ENCODE results near the gene HIF1AN. TPM values are rescaled to one million over a fixed set of nuclear protein-coding genes. Genes with fewer than 3 reads are reported as not detected.
A peak's percentile ranks its signal among the peaks of the same experiment; 100 is the strongest.

The HIF1AN gene
- total RNA-seq, 2 donors from 2014 or later, result 51.8 to 58.8 TPM

DNA sequence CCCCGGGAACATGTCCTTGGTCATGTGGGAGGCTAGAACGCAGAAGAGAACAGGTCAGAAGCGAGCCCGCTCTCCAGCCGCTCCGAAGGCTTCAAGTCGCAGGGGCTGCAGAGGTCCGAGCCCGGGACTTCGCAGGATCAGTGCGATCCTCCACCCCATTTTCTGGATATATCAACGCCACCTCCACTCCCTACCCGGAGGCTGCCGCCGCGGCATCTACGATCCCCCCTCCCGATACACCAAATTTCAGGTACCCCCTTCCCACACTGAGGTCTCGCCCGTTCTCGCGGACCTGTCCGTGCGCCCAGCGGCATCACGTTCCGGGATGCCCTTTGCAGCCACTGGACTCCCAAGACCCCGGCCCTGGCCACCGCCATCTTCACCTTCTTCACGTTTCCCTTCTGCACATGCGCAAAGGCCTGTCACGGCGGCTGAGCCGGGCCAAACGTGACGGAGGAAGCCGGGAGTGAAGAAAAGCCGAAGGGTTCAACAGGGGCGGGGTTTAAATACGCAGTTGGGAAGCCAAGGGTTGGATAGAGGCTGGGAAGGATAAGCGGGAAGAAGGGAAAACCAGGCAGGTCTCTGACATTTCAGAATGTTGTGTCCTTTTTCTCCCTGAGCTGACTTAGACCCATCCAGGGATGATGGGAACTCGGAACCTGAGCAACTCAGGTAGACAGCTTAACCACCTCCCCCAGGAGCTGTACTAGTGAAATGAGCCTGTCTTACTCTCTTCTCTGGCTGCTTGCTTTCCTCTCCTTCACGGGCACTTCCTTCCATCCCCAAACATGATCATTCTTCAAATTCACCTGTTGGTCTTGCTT is 6.1 kb upstream of the HIF1AN start, which contains the start of gene NDUFB8:
Gene NDUFB8, minus strand, starts transcription at position 397 of the 824 bp plus-strand sequence. Its CDS starts 20 bp downstream, at position 377.
- WGBS, 2 experiments (ENCODE audit: insufficient coverage in 1 of 2, insufficient read length in 1 of 2), result 2 to 7% methylated on average over 11 to 43 of the region's 43 CpGs
- Histone ChIP-seq H3K27me3 (ENCODE audit: control insufficient read depth, insufficient read depth, low read length, poor library complexity, severe bottlenecking) (no peaks in the 10 kb centered on the region), H3K4me3 (ENCODE audit: low read length) (peak within 1 kb of the TSS; percentile 95), H3K9me3 (ENCODE audit: control insufficient read depth, low read length) (no peaks in the 10 kb centered on the region), H3K27ac (ENCODE audit: low read depth, low read length) (no peak within 1 kb of the TSS), H3K4me1 (ENCODE audit: control insufficient read depth, insufficient read depth, low read length) (no peaks in the 10 kb centered on the region), H3K36me3 (ENCODE audit: control insufficient read depth, insufficient read depth, low read length) (peaks cover 28% of the 10 kb centered on the region), H3K9ac (ENCODE audit: extremely low read depth, low read length, poor library complexity, severe bottlenecking) (peak within 1 kb of the TSS; percentile 68)
- Mint-ChIP-seq H3K27ac (peak within 1 kb of the TSS; percentile 96), H3K4me1 (peaks cover 9% of the 10 kb centered on the region), H3K4me3 (peak within 1 kb of the TSS; percentile 93), H3K27me3 (ENCODE audit: insufficient read depth) (no peaks in the 10 kb centered on the region), H3K9me3 (no peaks in the 10 kb centered on the region), H3K36me3 (ENCODE audit: low read depth) (peaks cover 23% of the 10 kb centered on the region)
- TF ChIP-seq, protein P1, sequence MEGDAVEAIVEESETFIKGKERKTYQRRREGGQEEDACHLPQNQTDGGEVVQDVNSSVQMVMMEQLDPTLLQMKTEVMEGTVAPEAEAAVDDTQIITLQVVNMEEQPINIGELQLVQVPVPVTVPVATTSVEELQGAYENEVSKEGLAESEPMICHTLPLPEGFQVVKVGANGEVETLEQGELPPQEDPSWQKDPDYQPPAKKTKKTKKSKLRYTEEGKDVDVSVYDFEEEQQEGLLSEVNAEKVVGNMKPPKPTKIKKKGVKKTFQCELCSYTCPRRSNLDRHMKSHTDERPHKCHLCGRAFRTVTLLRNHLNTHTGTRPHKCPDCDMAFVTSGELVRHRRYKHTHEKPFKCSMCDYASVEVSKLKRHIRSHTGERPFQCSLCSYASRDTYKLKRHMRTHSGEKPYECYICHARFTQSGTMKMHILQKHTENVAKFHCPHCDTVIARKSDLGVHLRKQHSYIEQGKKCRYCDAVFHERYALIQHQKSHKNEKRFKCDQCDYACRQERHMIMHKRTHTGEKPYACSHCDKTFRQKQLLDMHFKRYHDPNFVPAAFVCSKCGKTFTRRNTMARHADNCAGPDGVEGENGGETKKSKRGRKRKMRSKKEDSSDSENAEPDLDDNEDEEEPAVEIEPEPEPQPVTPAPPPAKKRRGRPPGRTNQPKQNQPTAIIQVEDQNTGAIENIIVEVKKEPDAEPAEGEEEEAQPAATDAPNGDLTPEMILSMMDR (conservative IDR thresholded peaks at IDR 0.05), result no peak
- peak; percentile 97 for DNase-seq

DNA sequence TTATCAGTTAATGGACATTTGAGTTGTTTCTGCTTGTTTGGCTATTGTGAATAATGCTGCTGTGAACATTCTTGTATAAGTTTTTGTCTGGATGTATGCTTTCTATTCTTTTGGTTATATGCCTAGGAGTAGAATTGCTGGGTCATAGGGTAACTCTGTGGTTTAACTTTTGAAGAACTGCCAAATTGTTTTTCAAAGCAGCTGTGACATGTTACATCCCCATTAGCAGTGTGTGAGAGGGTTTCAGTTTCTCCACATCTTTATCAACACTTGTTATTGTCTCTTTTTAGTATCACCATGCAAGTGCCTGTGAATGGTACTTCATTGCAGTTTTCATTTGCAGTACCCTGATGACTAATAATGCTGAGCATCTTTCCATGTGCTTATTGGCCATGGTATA is 4.0 kb upstream of the HIF1AN start:
- no peak overlapping the region for H3K4me3 Mint-ChIP-seq
- Histone ChIP-seq H3K4me1 (ENCODE audit: control insufficient read depth, insufficient read depth, low read length) (no peaks in the 10 kb centered on the region), H3K27ac (ENCODE audit: low read depth, low read length) (no peak overlapping the region), H3K9me3 (ENCODE audit: control insufficient read depth, low read length) (no peaks in the 10 kb centered on the region), H3K36me3 (ENCODE audit: control insufficient read depth, insufficient read depth, low read length) (peaks cover 7% of the 10 kb centered on the region), H3K4me3 (ENCODE audit: low read length) (no peak overlapping the region), H3K9ac (ENCODE audit: extremely low read depth, low read length, poor library complexity, severe bottlenecking) (no peak overlapping the region), H3K27me3 (ENCODE audit: control insufficient read depth, insufficient read depth, low read length, poor library complexity, severe bottlenecking) (no peaks in the 10 kb centered on the region)
- H3K4me1 Mint-ChIP-seq, result peaks cover 15% of the 10 kb centered on the region
- H3K9me3 Mint-ChIP-seq, result no peaks in the 10 kb centered on the region
- H3K36me3 Mint-ChIP-seq (ENCODE audit: low read depth), result peaks cover 7% of the 10 kb centered on the region
- TF ChIP-seq, protein P1 (conservative IDR thresholded peaks at IDR 0.05), result no peak
- H3K27ac Mint-ChIP-seq, result no peak overlapping the region
- H3K27me3 Mint-ChIP-seq (ENCODE audit: insufficient read depth), result no peaks in the 10 kb centered on the region
- no peak for DNase-seq

DNA sequence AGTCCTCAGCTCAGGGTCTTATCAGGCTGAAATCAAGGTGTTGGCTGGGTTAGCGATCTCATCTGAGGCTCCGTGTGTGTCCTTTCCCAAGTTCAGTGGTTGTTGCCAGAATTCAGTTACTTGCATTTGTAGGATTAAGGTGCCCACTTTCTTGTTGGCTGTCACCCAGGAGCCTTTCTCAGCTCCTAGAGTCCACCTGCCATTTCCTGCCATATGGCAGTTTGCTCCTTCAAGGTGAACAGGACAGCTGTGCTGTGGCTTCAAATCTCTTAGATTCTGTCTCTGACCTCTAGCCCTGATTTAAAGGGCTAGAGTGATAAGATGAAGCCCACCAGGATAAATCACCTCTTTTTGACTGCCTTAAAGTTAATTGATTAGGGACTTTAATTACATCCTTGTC is 1.0 kb upstream of the HIF1AN start:
- no peak overlapping the region for H3K4me3 Mint-ChIP-seq
- 50% methylated on average over 2 of the region's 2 CpGs for WGBS, 2 experiments (ENCODE audit: insufficient coverage in 1 of 2, insufficient read length in 1 of 2)
- TF ChIP-seq, protein P1 (conservative IDR thresholded peaks at IDR 0.05), result no peak

More for the DNA sequence above, 1.0 kb upstream of the HIF1AN start:
- Histone ChIP-seq H3K9me3 (ENCODE audit: control insufficient read depth, low read length) (no peaks in the 10 kb centered on the region), H3K4me1 (ENCODE audit: control insufficient read depth, insufficient read depth, low read length) (no peaks in the 10 kb centered on the region), H3K27ac (ENCODE audit: low read depth, low read length) (no peak overlapping the region), H3K27me3 (ENCODE audit: control insufficient read depth, insufficient read depth, low read length, poor library complexity, severe bottlenecking) (no peaks in the 10 kb centered on the region), H3K36me3 (ENCODE audit: control insufficient read depth, insufficient read depth, low read length) (peaks cover 20% of the 10 kb centered on the region), H3K4me3 (ENCODE audit: low read length) (no peak overlapping the region), H3K9ac (ENCODE audit: extremely low read depth, low read length, poor library complexity, severe bottlenecking) (no peak overlapping the region)
- Mint-ChIP-seq H3K4me1 (peaks cover 19% of the 10 kb centered on the region), H3K36me3 (ENCODE audit: low read depth) (peaks cover 24% of the 10 kb centered on the region), H3K9me3 (no peaks in the 10 kb centered on the region), H3K27me3 (ENCODE audit: insufficient read depth) (no peaks in the 10 kb centered on the region), H3K27ac (no peak overlapping the region)
- no peak for DNase-seq

Data from endodermal cell (in vitro differentiated cells).